HG03520 (cell line): Measurements from ENCODE around the gene SPACA9.

Source experiments
- ATAC-seq: cut with Tn5 transposase; IDR thresholded peaks from one replicate; pipeline ENCODE4 v1.9.1; 2021; ENCODE audit warnings: mild to moderate bottlenecking, moderate library complexity; ENCODE audit not compliant: unreplicated experiment

SPACA9 gene

GRCh38 chr9:132935026-132935425, 56.3 kb downstream of the SPACA9 start:
- ATAC-seq: no peak

DNA sequence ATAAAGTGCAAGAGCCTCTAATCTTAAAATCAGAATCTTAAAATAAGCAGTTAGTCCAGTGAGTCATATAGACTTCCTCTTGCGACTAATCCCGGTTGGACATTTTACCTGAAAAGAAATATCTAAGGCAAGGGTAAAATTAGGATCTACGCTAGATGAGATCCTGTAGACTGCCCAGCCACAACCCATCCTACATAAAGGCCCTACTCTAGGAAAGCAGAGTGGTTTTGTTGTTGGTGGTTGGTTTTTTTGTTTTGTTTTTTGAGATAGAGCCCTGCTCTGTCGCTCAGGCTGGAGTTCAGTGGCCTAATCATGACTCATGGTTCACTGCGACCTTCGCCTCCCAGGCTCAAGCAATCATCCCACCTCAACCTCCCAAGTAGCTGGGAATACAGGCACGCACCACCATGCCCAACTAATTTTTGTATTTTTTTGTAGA, 58.8 kb downstream of the SPACA9 start:
- ATAC-seq: no peak

DNA sequence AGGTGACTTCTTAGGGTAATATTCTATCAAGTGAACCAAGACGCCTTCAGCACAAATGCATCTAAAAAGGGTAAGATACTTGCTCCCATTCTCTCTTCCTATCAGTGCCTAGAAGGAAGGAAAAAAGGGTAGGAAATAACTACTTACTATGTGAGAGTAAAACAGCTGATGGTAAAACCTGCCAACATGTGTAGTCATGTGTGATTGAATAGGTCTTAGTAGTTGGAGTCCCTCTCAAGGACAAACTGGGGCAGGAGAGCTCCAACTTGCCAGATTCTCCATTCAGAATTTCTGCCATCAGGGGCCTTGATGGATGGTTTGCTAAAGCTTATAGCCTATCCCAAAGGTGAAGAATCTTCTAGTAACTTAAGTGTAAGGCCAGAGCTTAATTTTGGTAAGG, 60.5 kb downstream of the SPACA9 start:
- no peak for ATAC-seq
